Measurements from ENCODE around the gene ECI1. TPM values are rescaled to one million over a fixed set of nuclear protein-coding genes. Genes with fewer than 3 reads are reported as not detected.
A peak's percentile ranks its signal among the peaks of the same experiment; 100 is the strongest.
"Not testable (repeated sequence)": the region's sequence is repeated elsewhere in the genome, so short reads cannot be mapped to it uniquely, and the experiment has no call there.

ECI1 gene
- total and polyA plus RNA-seq, 4 donors, result 18.8 to 58.9 (median 53.9) TPM

- WGBS (ENCODE audit: insufficient coverage), result 95% methylated on average over 6 of the region's 7 CpGs
Observed at GRCh38 chr16:2258530-2258929, 7.1 kb upstream of the ECI1 start.

DNA sequence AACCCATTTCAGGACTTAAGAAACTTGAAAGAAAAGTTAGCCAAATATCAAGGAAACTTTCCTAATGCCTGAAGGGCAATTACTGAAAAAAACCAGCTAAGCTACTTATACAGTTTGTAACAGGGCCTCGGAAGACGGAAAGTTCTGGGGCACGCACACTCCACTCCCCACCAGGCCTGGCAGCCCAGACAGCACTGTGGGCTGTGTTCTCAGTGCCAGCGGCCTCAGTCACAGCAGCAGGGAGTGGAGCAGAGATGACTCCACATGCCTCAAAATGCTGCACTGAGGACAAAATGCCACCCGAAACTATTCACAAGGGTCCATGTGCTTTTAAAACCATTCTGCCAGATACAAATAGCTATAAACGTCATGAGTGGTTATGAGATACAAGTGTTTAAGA is 6.3 kb upstream of the ECI1 start:
- Histone ChIP-seq H3K36me3 (ENCODE audit: control insufficient read depth, insufficient read depth, low read length) (peaks cover 87% of the 10 kb centered on the region), H3K27me3 (ENCODE audit: control insufficient read depth, insufficient read depth, low read length) (no peaks in the 10 kb centered on the region), H3K4me3 (ENCODE audit: low read depth, low read length) (no peak overlapping the region), H3K4me1 (ENCODE audit: control insufficient read depth, insufficient read depth, low read length) (no peaks in the 10 kb centered on the region), H3K27ac (ENCODE audit: low read depth, low read length) (no peak overlapping the region), H3K9me3 (ENCODE audit: control insufficient read depth, insufficient read depth, low read length) (no peaks in the 10 kb centered on the region)
- WGBS (ENCODE audit: insufficient coverage), result 96% methylated on average over 4 of the region's 6 CpGs
- no peak for DNase-seq (ENCODE audit: low read depth in 4 of 6, low spot score in 6 of 6)

More at GRCh38 chr16:2258530-2258929, 7.1 kb upstream of the ECI1 start:
- H3K4me3 ChIP-seq (ENCODE audit: low read depth, low read length); H3K27me3 ChIP-seq (ENCODE audit: control insufficient read depth, insufficient read depth, low read length); DNase-seq (ENCODE audit: low read depth in 4 of 6, low spot score in 6 of 6); H3K9me3 ChIP-seq (ENCODE audit: control insufficient read depth, insufficient read depth, low read length); H3K4me1 ChIP-seq (ENCODE audit: control insufficient read depth, insufficient read depth, low read length); H3K27ac ChIP-seq (ENCODE audit: low read depth, low read length): not testable (repeated sequence)
- peaks cover 87% of the 10 kb centered on the region for H3K36me3 ChIP-seq (ENCODE audit: control insufficient read depth, insufficient read depth, low read length)

DNA sequence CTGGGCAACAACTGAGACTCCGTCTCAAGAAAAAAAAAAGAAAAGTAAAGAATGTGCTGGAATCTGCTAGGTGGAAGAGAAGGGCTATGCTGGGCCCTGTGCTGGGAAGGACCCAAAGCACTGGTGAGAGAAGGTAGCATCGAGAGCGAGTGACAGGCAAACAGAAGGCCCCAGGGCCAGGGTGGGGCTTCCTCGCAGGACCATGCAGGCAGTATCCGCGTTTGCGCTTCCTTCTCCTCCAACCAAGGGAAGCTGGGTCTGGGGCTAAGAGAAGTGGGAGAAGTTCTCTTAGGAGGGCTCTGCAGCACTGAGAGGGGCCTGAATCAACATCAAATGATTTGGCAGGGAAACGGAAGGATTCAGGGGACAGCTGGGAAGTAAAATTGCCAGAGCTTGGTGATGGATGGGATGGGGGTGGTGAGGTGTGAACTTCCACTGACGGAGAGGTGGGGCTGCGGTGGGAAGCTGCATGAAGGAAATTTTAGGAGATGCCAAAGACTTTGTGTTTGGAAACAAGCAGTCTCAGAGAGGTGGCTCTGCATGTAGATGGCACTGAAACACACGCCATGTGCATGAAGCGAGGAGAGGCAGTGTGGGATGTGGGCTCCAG is 5.2 kb upstream of the ECI1 start:
- H3K4me3 ChIP-seq (ENCODE audit: low read depth, low read length), result no peak overlapping the region
- peaks cover 8% of the 10 kb centered on the region for H3K4me1 ChIP-seq (ENCODE audit: control insufficient read depth, insufficient read depth, low read length)
- H3K9me3 ChIP-seq (ENCODE audit: control insufficient read depth, insufficient read depth, low read length), result no peaks in the 10 kb centered on the region
- no peaks in the 10 kb centered on the region for H3K27me3 ChIP-seq (ENCODE audit: control insufficient read depth, insufficient read depth, low read length)
- DNase-seq (ENCODE audit: low read depth in 4 of 6, low spot score in 6 of 6), result no peak
- peaks cover 86% of the 10 kb centered on the region for H3K36me3 ChIP-seq (ENCODE audit: control insufficient read depth, insufficient read depth, low read length)
- 96% methylated on average over 7 of the region's 12 CpGs for WGBS (ENCODE audit: insufficient coverage)
- no peak overlapping the region for H3K27ac ChIP-seq (ENCODE audit: low read depth, low read length)

DNA sequence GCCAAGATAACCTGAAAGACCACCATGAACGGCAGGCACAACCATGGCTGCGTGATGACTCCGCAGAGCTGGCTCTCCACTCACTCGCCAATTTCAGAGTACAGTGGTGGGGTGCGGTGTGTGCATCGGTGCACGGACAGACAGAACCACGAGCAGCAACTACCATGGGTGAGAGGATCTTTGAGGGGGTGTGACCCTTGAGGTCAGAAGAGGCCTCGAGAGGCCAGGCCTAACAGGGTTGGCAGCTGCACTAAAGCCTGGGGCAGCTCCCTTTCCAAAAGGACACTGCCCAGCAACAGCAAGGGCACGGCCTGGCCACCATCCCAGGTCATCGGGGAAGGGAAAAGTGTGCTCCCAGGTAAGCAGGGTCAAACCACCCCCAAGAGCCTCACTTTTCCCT is 1.9 kb upstream of the ECI1 start:
- no peak for DNase-seq (ENCODE audit: low read depth in 4 of 6, low spot score in 6 of 6)
- H3K27me3 ChIP-seq (ENCODE audit: control insufficient read depth, insufficient read depth, low read length), result no peaks in the 10 kb centered on the region
- peaks cover 22% of the 10 kb centered on the region for H3K4me1 ChIP-seq (ENCODE audit: control insufficient read depth, insufficient read depth, low read length)
- WGBS (ENCODE audit: insufficient coverage), result 81% methylated on average over 7 of the region's 11 CpGs
- no peak overlapping the region for H3K27ac ChIP-seq (ENCODE audit: low read depth, low read length)
- H3K36me3 ChIP-seq (ENCODE audit: control insufficient read depth, insufficient read depth, low read length), result peaks cover 72% of the 10 kb centered on the region
- H3K9me3 ChIP-seq (ENCODE audit: control insufficient read depth, insufficient read depth, low read length), result no peaks in the 10 kb centered on the region
- H3K4me3 ChIP-seq (ENCODE audit: low read depth, low read length), result no peak overlapping the region

GRCh38 chr16:2252806-2253148 is 1.4 kb upstream of the ECI1 start:
- Histone ChIP-seq H3K9me3 (ENCODE audit: control insufficient read depth, insufficient read depth, low read length) (no peaks in the 10 kb centered on the region), H3K27me3 (ENCODE audit: control insufficient read depth, insufficient read depth, low read length) (no peaks in the 10 kb centered on the region), H3K36me3 (ENCODE audit: control insufficient read depth, insufficient read depth, low read length) (peaks cover 69% of the 10 kb centered on the region), H3K4me3 (ENCODE audit: low read depth, low read length) (no peak overlapping the region), H3K27ac (ENCODE audit: low read depth, low read length) (no peak overlapping the region), H3K4me1 (ENCODE audit: control insufficient read depth, insufficient read depth, low read length) (peaks cover 22% of the 10 kb centered on the region)
- WGBS (ENCODE audit: insufficient coverage), result 81% methylated on average over 4 of the region's 7 CpGs
- DNase-seq (ENCODE audit: low read depth in 4 of 6, low spot score in 6 of 6), result no peak

GRCh38 chr16:2250652-2251295 is 613 bp downstream of the ECI1 start:
- Histone ChIP-seq H3K9me3 (ENCODE audit: control insufficient read depth, insufficient read depth, low read length) (no peaks in the 10 kb centered on the region), H3K36me3 (ENCODE audit: control insufficient read depth, insufficient read depth, low read length) (peaks cover 66% of the 10 kb centered on the region), H3K4me1 (ENCODE audit: control insufficient read depth, insufficient read depth, low read length) (peaks cover 22% of the 10 kb centered on the region), H3K4me3 (ENCODE audit: low read depth, low read length) (peak overlapping the region; percentile 59), H3K27ac (ENCODE audit: low read depth, low read length) (no peak overlapping the region), H3K27me3 (ENCODE audit: control insufficient read depth, insufficient read depth, low read length) (no peaks in the 10 kb centered on the region)
- no peak for DNase-seq (ENCODE audit: low read depth in 4 of 6, low spot score in 6 of 6)
- under 1% methylated on average over 25 of the region's 35 CpGs for WGBS (ENCODE audit: insufficient coverage)

DNA sequence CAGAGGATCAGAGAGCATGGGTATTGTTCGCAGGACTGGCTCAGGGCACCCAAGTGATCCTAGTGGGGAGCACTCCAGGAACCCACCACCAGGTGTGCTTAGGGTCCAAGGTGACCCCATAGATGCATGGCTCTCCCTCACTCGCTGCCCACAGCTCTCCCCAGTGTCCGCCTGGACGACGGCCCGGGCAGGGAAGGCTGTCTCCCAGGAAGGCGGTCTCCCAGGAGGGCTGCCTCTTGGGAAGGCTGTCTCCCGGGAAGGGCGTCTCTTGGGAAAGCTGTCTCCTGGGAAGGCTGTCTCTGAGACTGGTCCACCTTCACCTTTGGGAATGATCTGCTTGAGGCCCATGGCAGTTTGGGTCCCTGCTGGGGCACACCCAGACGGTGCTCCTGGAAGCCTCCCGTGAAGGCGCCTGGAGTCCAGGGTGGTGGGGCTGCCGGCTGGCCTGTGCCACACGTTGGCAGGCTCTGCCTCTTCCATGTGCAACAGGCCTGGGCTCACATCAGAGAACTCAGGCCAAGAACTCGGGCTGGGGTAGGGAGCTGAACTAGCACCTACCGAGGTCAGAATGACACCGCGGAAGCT is 5.0 kb downstream of the ECI1 start:
- no peak overlapping the region for H3K4me3 ChIP-seq (ENCODE audit: low read depth, low read length)
- peaks cover 12% of the 10 kb centered on the region for H3K4me1 ChIP-seq (ENCODE audit: control insufficient read depth, insufficient read depth, low read length)
- no peaks in the 10 kb centered on the region for H3K27me3 ChIP-seq (ENCODE audit: control insufficient read depth, insufficient read depth, low read length)
- no peak for DNase-seq (ENCODE audit: low read depth in 4 of 6, low spot score in 6 of 6)
- peaks cover 70% of the 10 kb centered on the region for H3K36me3 ChIP-seq (ENCODE audit: control insufficient read depth, insufficient read depth, low read length)
- no peak overlapping the region for H3K27ac ChIP-seq (ENCODE audit: low read depth, low read length)
- H3K9me3 ChIP-seq (ENCODE audit: control insufficient read depth, insufficient read depth, low read length), result no peaks in the 10 kb centered on the region
- WGBS (ENCODE audit: insufficient coverage), result 94% methylated on average over 17 of the region's 18 CpGs

GRCh38 chr16:2244926-2245795 is 6.2 kb downstream of the ECI1 start:
- DNase-seq (ENCODE audit: low read depth in 4 of 6, low spot score in 6 of 6), result no peak

GRCh38 chr16:2244301-2244700 is 7.1 kb downstream of the ECI1 start:
- no peaks in the 10 kb centered on the region for H3K27me3 ChIP-seq (ENCODE audit: control insufficient read depth, insufficient read depth, low read length)
- H3K27ac ChIP-seq (ENCODE audit: low read depth, low read length), result no peak overlapping the region
- no peaks in the 10 kb centered on the region for H3K4me1 ChIP-seq (ENCODE audit: control insufficient read depth, insufficient read depth, low read length)
- H3K36me3 ChIP-seq (ENCODE audit: control insufficient read depth, insufficient read depth, low read length), result peaks cover 84% of the 10 kb centered on the region
- H3K9me3 ChIP-seq (ENCODE audit: control insufficient read depth, insufficient read depth, low read length), result no peaks in the 10 kb centered on the region
- DNase-seq (ENCODE audit: low read depth in 4 of 6, low spot score in 6 of 6), result no peak
- WGBS (ENCODE audit: insufficient coverage), result 76% methylated on average over 16 of the region's 17 CpGs
- no peak overlapping the region for H3K4me3 ChIP-seq (ENCODE audit: low read depth, low read length)

More at GRCh38 chr16:2244926-2245795, 6.2 kb downstream of the ECI1 start:
- Histone ChIP-seq H3K27ac (ENCODE audit: low read depth, low read length) (no peak overlapping the region), H3K27me3 (ENCODE audit: control insufficient read depth, insufficient read depth, low read length) (no peaks in the 10 kb centered on the region), H3K9me3 (ENCODE audit: control insufficient read depth, insufficient read depth, low read length) (no peaks in the 10 kb centered on the region), H3K36me3 (ENCODE audit: control insufficient read depth, insufficient read depth, low read length) (peaks cover 77% of the 10 kb centered on the region), H3K4me1 (ENCODE audit: control insufficient read depth, insufficient read depth, low read length) (peaks cover 3% of the 10 kb centered on the region), H3K4me3 (ENCODE audit: low read depth, low read length) (no peak overlapping the region)
- 92% methylated on average over 29 of the region's 30 CpGs for WGBS (ENCODE audit: insufficient coverage)

Measured in spinal cord (tissue), 10 donors.